ENCODE measurements around the gene HGFAC.
"Not testable (repeated sequence)": the region's sequence is repeated elsewhere in the genome, so short reads cannot be mapped to it uniquely, and the experiment has no call there.

DNA sequence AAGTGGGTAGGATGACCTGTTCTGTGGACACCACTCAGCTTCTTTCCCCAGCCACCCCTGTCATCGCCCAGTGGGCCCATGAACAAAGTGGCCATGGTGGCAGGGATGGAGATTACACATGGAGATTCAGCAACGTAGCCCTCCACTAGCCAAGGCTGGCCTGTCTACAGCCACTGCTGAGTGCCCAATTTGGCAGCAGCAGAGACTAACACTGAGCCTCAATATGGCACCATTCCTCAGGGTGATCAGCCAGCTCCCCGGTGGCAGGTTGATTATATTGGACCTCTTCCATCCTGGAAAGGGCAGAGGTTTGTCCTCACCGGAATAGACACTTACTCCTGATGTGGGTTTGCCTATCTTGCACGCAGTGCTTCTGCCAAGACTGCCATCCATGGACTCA is 17.4 kb downstream of the HGFAC start:
- TF ChIP-seq EZH2 (IDR thresholded peaks at IDR 0.05); POLR2AphosphoS5 (IDR thresholded peaks at IDR 0.05; ENCODE audit: borderline replicate concordance, low read depth, low read length): not testable (repeated sequence)

All from SK-N-MC (cell line).